Trophoblast cell (in vitro differentiated cells and primary cell): Measurements from ENCODE around the gene HLX.

Experiments used
- DNase-seq, 2 donors: peaks; one replicate each; pipeline ENCODE4 v3.0.0-alpha.2; 2016
- H2AFZ ChIP-seq: 2 replicates; pipeline ENCODE4 v1.6.1; 2013; ENCODE audit warnings: low read length, moderate library complexity, mild to moderate bottlenecking; ENCODE audit not compliant: insufficient read depth, poor library complexity
- H2AK5ac ChIP-seq: 2 replicates; pipeline ENCODE4 v1.6.1; 2013; ENCODE audit warnings: mild to moderate bottlenecking, low read length
- H2BK120ac ChIP-seq: 2 replicates; pipeline ENCODE4 v1.6.1; 2013; ENCODE audit warnings: low read length, mild to moderate bottlenecking, moderate library complexity; ENCODE audit not compliant: insufficient read depth, poor library complexity
- H2BK12ac ChIP-seq: 2 replicates; pipeline ENCODE4 v1.6.1; 2013; ENCODE audit warnings: mild to moderate bottlenecking, low read length, moderate library complexity
- H2BK5ac ChIP-seq: 2 replicates; pipeline ENCODE4 v1.6.1; 2013; ENCODE audit warnings: low read length, low read depth, moderate library complexity, mild to moderate bottlenecking; ENCODE audit not compliant: poor library complexity
- H3K14ac ChIP-seq: 2 replicates; pipeline ENCODE4 v1.6.1; 2013; ENCODE audit warnings: mild to moderate bottlenecking, low read length
- H3K18ac ChIP-seq: 2 replicates; pipeline ENCODE4 v1.6.1; 2013; ENCODE audit warnings: mild to moderate bottlenecking, low read length
- H3K23ac ChIP-seq: 2 replicates; pipeline ENCODE4 v1.6.1; 2013; ENCODE audit warnings: low read length
- H3K27ac ChIP-seq: 2 replicates; pipeline ENCODE4 v1.5.1; 2013; ENCODE audit warnings: low read depth, mild to moderate bottlenecking, inconsistent platforms, low read length, moderate library complexity
- H3K27me3 ChIP-seq: 2 replicates; pipeline ENCODE4 v1.6.1; 2013; ENCODE audit warnings: inconsistent platforms, mild to moderate bottlenecking, low read length, moderate library complexity; ENCODE audit not compliant: insufficient read depth
- H3K36me3 ChIP-seq, 2 experiments: 1 replicate in 1 of 2; 2 replicates in 1 of 2; pipeline ENCODE4 v1.6.1; 2013; ENCODE audit warnings: low read length in 2 of 2, mild to moderate bottlenecking in 2 of 2, moderate library complexity in 1 of 2; ENCODE audit not compliant: insufficient read depth in 2 of 2, control insufficient read depth in 1 of 2
- H3K4ac ChIP-seq: 2 replicates; pipeline ENCODE4 v1.6.1; 2013; ENCODE audit warnings: low read depth, mild to moderate bottlenecking, low read length, moderate library complexity
- H3K4me1 ChIP-seq, 2 experiments: 1 replicate in 1 of 2; 2 replicates in 1 of 2; pipeline ENCODE4 v1.6.1; 2013; ENCODE audit warnings: low read length in 2 of 2, mild to moderate bottlenecking in 2 of 2, moderate library complexity in 1 of 2; ENCODE audit not compliant: insufficient read depth in 2 of 2, control insufficient read depth in 1 of 2
- H3K4me2 ChIP-seq: 2 replicates; pipeline ENCODE4 v1.6.1; 2013; ENCODE audit warnings: inconsistent platforms, mild to moderate bottlenecking, low read length, moderate library complexity
- H3K4me3 ChIP-seq: 2 replicates; pipeline ENCODE4 v1.5.1; 2013; ENCODE audit warnings: mild to moderate bottlenecking, low read depth, low read length, inconsistent platforms
- H3K79me1 ChIP-seq: one replicate; pipeline ENCODE4 v1.6.1; 2013; ENCODE audit warnings: low read length
- H3K79me2 ChIP-seq: 2 replicates; pipeline ENCODE4 v1.6.1; 2013; ENCODE audit warnings: low read length, mild to moderate bottlenecking; ENCODE audit not compliant: control insufficient read depth, insufficient read depth, poor library complexity
- H3K9ac ChIP-seq: 2 replicates; pipeline ENCODE4 v1.6.1; 2013; ENCODE audit warnings: mild to moderate bottlenecking, low read length
- H3K9me3 ChIP-seq: 2 replicates; pipeline ENCODE4 v1.6.1; 2013; ENCODE audit warnings: low read depth, mild to moderate bottlenecking, control low read depth, inconsistent platforms, low read length; ENCODE audit not compliant: insufficient read depth
- H4K12ac ChIP-seq: 2 replicates; pipeline ENCODE4 v1.6.1; 2013; ENCODE audit warnings: low read depth, mild to moderate bottlenecking, low read length, moderate library complexity
- H4K8ac ChIP-seq: 2 replicates; pipeline ENCODE4 v1.6.1; 2013; ENCODE audit warnings: low read depth, mild to moderate bottlenecking, low read length, moderate library complexity
- H4K91ac ChIP-seq: one replicate; pipeline ENCODE4 v1.6.1; 2013; ENCODE audit warnings: low read depth, mild to moderate bottlenecking, low read length, moderate library complexity
- WGBS: extraction: QIAGEN DNeasy Blood & Tissue Kit; methylation state at CpG from one replicate; pipeline ENCODE4 v1.1.7; 2013; ENCODE audit warnings: missing lambda C conversion rate; ENCODE audit not compliant: insufficient read length, insufficient coverage; ENCODE audit errors: extremely low coverage; 5-methylcytosine and 5-hydroxymethylcytosine counted together

Gene HLX

DNA sequence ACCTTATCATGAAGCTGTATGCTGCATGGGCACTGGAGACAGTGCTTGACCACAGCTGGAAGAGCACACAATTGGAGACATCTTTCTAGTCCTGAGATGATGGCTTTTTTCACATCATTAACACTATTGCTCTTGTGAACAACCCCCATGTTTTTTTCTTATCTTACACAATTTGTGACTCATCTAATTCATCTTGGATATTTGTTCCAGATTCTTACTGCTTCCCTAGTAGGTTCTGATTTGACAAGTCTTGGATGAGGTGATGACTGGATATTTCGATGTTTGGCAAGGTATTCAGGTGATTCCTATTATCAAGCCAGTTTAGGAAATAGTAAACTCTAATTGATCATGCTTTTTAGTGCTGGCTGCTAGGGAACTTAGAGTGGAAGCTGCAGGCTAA, 23.7 kb downstream of the HLX start:
- no peak overlapping the region for H3K14ac ChIP-seq
- no peak overlapping the region for H2AK5ac ChIP-seq
- H4K8ac ChIP-seq, result no peak overlapping the region
- no peaks in the 10 kb centered on the region for H3K4me1 ChIP-seq
- H2BK12ac ChIP-seq, result no peak overlapping the region
- no peak overlapping the region for H4K91ac ChIP-seq
- no peak overlapping the region for H3K4me2 ChIP-seq
- no peak overlapping the region for H3K9ac ChIP-seq
- no peak for DNase-seq
- H3K9me3 ChIP-seq, result no peaks in the 10 kb centered on the region
- no peaks in the 10 kb centered on the region for H3K27me3 ChIP-seq
- no peak overlapping the region for H2BK120ac ChIP-seq
- H3K4me3 ChIP-seq, result no peak overlapping the region
- no peak overlapping the region for H3K18ac ChIP-seq
- no peak overlapping the region for H2AFZ ChIP-seq
- H2BK5ac ChIP-seq, result no peak overlapping the region
- WGBS, result no CpG with 5 or more reads among the region's 1 CpG
- no peak overlapping the region for H3K4ac ChIP-seq
- H4K12ac ChIP-seq, result no peak overlapping the region
- H3K79me1 ChIP-seq, result no peaks in the 10 kb centered on the region
- H3K27ac ChIP-seq, result no peak overlapping the region
- H3K36me3 ChIP-seq, result no peaks in the 10 kb centered on the region
- H3K79me2 ChIP-seq, result no peaks in the 10 kb centered on the region
- no peak overlapping the region for H3K23ac ChIP-seq

DNA sequence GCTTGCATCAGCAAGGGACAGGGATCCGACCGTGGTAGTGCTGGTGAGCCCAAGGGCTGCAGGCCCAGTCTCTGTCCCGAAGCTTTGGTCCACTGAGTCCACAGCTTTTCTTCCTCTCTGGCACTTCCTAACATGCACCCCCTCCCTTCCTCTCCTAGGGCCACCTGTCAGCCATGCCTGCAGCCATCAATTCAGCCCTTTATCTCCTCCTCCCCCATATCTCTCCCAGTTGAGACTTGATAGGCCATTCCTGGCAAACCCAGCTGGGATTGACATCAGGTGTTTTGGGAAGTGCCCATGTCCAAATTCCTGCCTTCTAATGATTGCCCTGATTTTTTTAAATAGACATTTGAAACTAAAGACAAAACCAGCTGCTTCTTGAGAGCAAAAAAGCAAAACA, 25.6 kb downstream of the HLX start:
- H3K79me2 ChIP-seq, result no peaks in the 10 kb centered on the region
- no peaks in the 10 kb centered on the region for H3K4me1 ChIP-seq
- DNase-seq, result no peak
- no peaks in the 10 kb centered on the region for H3K79me1 ChIP-seq
- H4K91ac ChIP-seq, result no peak overlapping the region
- H3K23ac ChIP-seq, result no peak overlapping the region
- H2BK120ac ChIP-seq, result no peak overlapping the region
- no peak overlapping the region for H2AFZ ChIP-seq
- no peak overlapping the region for H4K8ac ChIP-seq
- no peak overlapping the region for H2BK12ac ChIP-seq
- no peaks in the 10 kb centered on the region for H3K27me3 ChIP-seq
- no peak overlapping the region for H2BK5ac ChIP-seq
- H3K36me3 ChIP-seq, result no peaks in the 10 kb centered on the region
- no peaks in the 10 kb centered on the region for H3K9me3 ChIP-seq
- WGBS, result no CpG with 5 or more reads among the region's 3 CpGs
- H3K4me3 ChIP-seq, result no peak overlapping the region
- no peak overlapping the region for H2AK5ac ChIP-seq
- no peak overlapping the region for H3K4me2 ChIP-seq
- H3K9ac ChIP-seq, result no peak overlapping the region
- no peak overlapping the region for H3K4ac ChIP-seq
- no peak overlapping the region for H4K12ac ChIP-seq
- no peak overlapping the region for H3K27ac ChIP-seq
- H3K18ac ChIP-seq, result no peak overlapping the region
- no peak overlapping the region for H3K14ac ChIP-seq

- Histone ChIP-seq H3K14ac (no peak overlapping the region), H3K4ac (no peak overlapping the region), H2BK120ac (no peak overlapping the region), H2AK5ac (no peak overlapping the region), H3K4me2 (no peak overlapping the region), H3K9me3 (no peaks in the 10 kb centered on the region), H4K91ac (no peak overlapping the region), H3K27me3 (no peaks in the 10 kb centered on the region), H3K79me2 (no peaks in the 10 kb centered on the region), H2BK5ac (no peak overlapping the region), H3K79me1 (no peaks in the 10 kb centered on the region), H3K18ac (no peak overlapping the region), H3K4me3 (no peak overlapping the region), H3K4me1 (no peaks in the 10 kb centered on the region), H2AFZ (no peak overlapping the region), H4K12ac (no peak overlapping the region), H3K27ac (no peak overlapping the region), H3K9ac (no peak overlapping the region), H2BK12ac (no peak overlapping the region), H4K8ac (no peak overlapping the region), H3K23ac (no peak overlapping the region), H3K36me3 (no peaks in the 10 kb centered on the region)
- no peak for DNase-seq
- no CpG with 5 or more reads among the region's 5 CpGs for WGBS
These were observed 26.7 kb downstream of the HLX start for GRCh38 chr1:220905650-220906560.

- no CpG with 5 or more reads among the region's 2 CpGs for WGBS
- Histone ChIP-seq H3K27ac (no peak overlapping the region), H3K4me1 (no peaks in the 10 kb centered on the region), H2BK12ac (no peak overlapping the region), H4K91ac (no peak overlapping the region), H3K4ac (no peak overlapping the region), H3K14ac (no peak overlapping the region), H2BK120ac (no peak overlapping the region), H3K36me3 (no peaks in the 10 kb centered on the region), H3K9me3 (no peaks in the 10 kb centered on the region), H4K8ac (no peak overlapping the region), H2AFZ (no peak overlapping the region), H3K79me1 (no peaks in the 10 kb centered on the region), H3K79me2 (no peaks in the 10 kb centered on the region), H3K23ac (no peak overlapping the region), H3K27me3 (no peaks in the 10 kb centered on the region), H4K12ac (no peak overlapping the region), H3K4me3 (no peak overlapping the region), H2BK5ac (no peak overlapping the region), H3K4me2 (no peak overlapping the region), H3K18ac (no peak overlapping the region), H3K9ac (no peak overlapping the region), H2AK5ac (no peak overlapping the region)
- DNase-seq, result no peak
These were observed 27.5 kb downstream of the HLX start for GRCh38 chr1:220906561-220907334.
